ENCODE results near the gene SACS.

The SACS gene

GRCh38 chr13:23456437-23457210 is 23.1 kb upstream of the SACS start:
- no peak for DNase-seq (ENCODE audit: low read depth)
- H3K4me3 ChIP-seq (ENCODE audit: control insufficient read depth, low read depth, low read length): no peak overlapping the region
- TF ChIP-seq, protein P1, sequence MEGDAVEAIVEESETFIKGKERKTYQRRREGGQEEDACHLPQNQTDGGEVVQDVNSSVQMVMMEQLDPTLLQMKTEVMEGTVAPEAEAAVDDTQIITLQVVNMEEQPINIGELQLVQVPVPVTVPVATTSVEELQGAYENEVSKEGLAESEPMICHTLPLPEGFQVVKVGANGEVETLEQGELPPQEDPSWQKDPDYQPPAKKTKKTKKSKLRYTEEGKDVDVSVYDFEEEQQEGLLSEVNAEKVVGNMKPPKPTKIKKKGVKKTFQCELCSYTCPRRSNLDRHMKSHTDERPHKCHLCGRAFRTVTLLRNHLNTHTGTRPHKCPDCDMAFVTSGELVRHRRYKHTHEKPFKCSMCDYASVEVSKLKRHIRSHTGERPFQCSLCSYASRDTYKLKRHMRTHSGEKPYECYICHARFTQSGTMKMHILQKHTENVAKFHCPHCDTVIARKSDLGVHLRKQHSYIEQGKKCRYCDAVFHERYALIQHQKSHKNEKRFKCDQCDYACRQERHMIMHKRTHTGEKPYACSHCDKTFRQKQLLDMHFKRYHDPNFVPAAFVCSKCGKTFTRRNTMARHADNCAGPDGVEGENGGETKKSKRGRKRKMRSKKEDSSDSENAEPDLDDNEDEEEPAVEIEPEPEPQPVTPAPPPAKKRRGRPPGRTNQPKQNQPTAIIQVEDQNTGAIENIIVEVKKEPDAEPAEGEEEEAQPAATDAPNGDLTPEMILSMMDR (IDR thresholded peaks at IDR 0.05; ENCODE audit: control insufficient read depth, insufficient read depth, low read depth, low read length, missing control alignments): no peak

- TF ChIP-seq, protein P1 (IDR thresholded peaks at IDR 0.05; ENCODE audit: control insufficient read depth, insufficient read depth, low read depth, low read length, missing control alignments): no peak
- no peak for DNase-seq (ENCODE audit: low read depth)
- no peak overlapping the region for H3K4me3 ChIP-seq (ENCODE audit: control insufficient read depth, low read depth, low read length)
Observed at GRCh38 chr13:23455401-23456185, 22.1 kb upstream of the SACS start.

GRCh38 chr13:23453132-23453531 is 19.6 kb upstream of the SACS start:
- no peak for DNase-seq (ENCODE audit: low read depth)
- H3K4me3 ChIP-seq (ENCODE audit: control insufficient read depth, low read depth, low read length): no peak overlapping the region

GRCh38 chr13:23450340-23451046 is 17.0 kb upstream of the SACS start:
- DNase-seq (ENCODE audit: low read depth): no peak
- TF ChIP-seq, protein P1 (IDR thresholded peaks at IDR 0.05; ENCODE audit: control insufficient read depth, insufficient read depth, low read depth, low read length, missing control alignments): no peak
- no peak overlapping the region for H3K4me3 ChIP-seq (ENCODE audit: control insufficient read depth, low read depth, low read length)

More at GRCh38 chr13:23453132-23453531, 19.6 kb upstream of the SACS start:
- TF ChIP-seq, protein P1 (IDR thresholded peaks at IDR 0.05; ENCODE audit: control insufficient read depth, insufficient read depth, low read depth, low read length, missing control alignments): no peak

- TF ChIP-seq, protein P1 (IDR thresholded peaks at IDR 0.05; ENCODE audit: control insufficient read depth, insufficient read depth, low read depth, low read length, missing control alignments): no peak
- DNase-seq (ENCODE audit: low read depth): no peak
- H3K4me3 ChIP-seq (ENCODE audit: control insufficient read depth, low read depth, low read length): no peak overlapping the region
Observed at GRCh38 chr13:23449398-23450162, 16.1 kb upstream of the SACS start.

DNA sequence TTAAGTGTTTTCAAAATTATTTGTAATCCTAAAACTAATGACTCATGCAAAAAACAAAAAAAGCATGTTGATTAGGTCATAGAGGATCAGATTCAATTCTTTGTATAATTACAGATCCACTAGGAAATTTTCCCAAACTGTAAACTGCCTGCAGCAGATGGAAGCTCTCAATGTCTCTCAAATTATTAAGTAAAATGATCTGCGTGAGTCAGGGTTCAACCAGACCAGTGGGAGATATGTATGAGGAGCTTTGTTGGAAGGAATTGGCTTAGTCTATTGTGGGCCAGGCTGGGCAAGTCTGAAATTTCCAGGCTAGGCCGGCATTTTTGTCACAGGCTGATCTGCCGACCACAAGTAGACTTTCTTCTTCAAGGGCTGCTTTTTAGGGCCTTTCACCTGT is 14.4 kb upstream of the SACS start:
- TF ChIP-seq, protein P1 (IDR thresholded peaks at IDR 0.05; ENCODE audit: control insufficient read depth, insufficient read depth, low read depth, low read length, missing control alignments): no peak
- no peak for DNase-seq (ENCODE audit: low read depth)
- no peak overlapping the region for H3K4me3 ChIP-seq (ENCODE audit: control insufficient read depth, low read depth, low read length)

Data from AG09309 (cell line).